Articular chondrocyte of knee joint (primary cell): ENCODE results near the gene SLCO1C1. TPM values are rescaled to one million over a fixed set of nuclear protein-coding genes. Genes with fewer than 3 reads are reported as not detected.

Experiments
- total RNA-seq: library from RNA; depleted of rRNA; stranded (reverse); fragments of >200 nt; gene quantifications from 2 replicates; pipeline ENCODE4 v1.2.3, GENCODE V29; 2012

SLCO1C1 gene, protein sequence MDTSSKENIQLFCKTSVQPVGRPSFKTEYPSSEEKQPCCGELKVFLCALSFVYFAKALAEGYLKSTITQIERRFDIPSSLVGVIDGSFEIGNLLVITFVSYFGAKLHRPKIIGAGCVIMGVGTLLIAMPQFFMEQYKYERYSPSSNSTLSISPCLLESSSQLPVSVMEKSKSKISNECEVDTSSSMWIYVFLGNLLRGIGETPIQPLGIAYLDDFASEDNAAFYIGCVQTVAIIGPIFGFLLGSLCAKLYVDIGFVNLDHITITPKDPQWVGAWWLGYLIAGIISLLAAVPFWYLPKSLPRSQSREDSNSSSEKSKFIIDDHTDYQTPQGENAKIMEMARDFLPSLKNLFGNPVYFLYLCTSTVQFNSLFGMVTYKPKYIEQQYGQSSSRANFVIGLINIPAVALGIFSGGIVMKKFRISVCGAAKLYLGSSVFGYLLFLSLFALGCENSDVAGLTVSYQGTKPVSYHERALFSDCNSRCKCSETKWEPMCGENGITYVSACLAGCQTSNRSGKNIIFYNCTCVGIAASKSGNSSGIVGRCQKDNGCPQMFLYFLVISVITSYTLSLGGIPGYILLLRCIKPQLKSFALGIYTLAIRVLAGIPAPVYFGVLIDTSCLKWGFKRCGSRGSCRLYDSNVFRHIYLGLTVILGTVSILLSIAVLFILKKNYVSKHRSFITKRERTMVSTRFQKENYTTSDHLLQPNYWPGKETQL
- total RNA-seq = 0.32 and 0.65 TPM in 2 replicates

DNA sequence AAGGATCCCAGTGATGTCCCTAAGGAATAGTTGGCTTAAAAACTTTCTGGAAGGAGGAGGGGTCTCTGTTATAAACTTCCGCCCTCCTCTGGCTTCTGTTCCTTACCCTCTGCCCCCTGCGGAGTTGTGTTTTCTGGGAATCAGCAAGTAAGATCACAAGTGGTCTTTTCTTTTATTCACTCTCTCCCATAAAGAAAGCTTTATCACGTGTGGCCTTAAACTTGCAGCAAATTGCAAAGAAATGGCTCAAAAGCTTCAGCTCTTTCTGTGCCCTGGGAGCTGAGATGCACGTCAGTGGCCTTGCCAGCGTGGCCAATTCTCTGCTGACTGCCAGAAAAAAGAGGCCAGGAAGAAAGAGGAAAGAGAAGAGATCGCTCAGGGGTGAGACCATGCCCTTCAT is at the start of gene SLCO1C1:
Gene SLCO1C1, plus strand, starts transcription at position 101 of the 400 bp plus-strand sequence. CDS start 4,245 bp downstream, outside the sequence.

Other genes starting within 250 kb of the SLCO1C1 start
- gene SLCO1B3, start 115.4 kb downstream of the SLCO1C1 start, total RNA-seq = not detected in 2 replicates